NCI-H2196 treated with DMSO at 0.1 percent for 48 hours (cell line): Measurements from ENCODE around the gene PROZ.
"Not testable (repeated sequence)": the region's sequence is repeated elsewhere in the genome, so short reads cannot be mapped to it uniquely, and the experiment has no call there.

Experiments used
- DNase-seq: peaks from one replicate; lab custom pipeline; 2025; ENCODE audit not compliant: unreplicated experiment; lab: John Stamatoyannopoulos, UW

Gene PROZ, protein sequence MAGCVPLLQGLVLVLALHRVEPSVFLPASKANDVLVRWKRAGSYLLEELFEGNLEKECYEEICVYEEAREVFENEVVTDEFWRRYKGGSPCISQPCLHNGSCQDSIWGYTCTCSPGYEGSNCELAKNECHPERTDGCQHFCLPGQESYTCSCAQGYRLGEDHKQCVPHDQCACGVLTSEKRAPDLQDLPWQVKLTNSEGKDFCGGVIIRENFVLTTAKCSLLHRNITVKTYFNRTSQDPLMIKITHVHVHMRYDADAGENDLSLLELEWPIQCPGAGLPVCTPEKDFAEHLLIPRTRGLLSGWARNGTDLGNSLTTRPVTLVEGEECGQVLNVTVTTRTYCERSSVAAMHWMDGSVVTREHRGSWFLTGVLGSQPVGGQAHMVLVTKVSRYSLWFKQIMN

DNA sequence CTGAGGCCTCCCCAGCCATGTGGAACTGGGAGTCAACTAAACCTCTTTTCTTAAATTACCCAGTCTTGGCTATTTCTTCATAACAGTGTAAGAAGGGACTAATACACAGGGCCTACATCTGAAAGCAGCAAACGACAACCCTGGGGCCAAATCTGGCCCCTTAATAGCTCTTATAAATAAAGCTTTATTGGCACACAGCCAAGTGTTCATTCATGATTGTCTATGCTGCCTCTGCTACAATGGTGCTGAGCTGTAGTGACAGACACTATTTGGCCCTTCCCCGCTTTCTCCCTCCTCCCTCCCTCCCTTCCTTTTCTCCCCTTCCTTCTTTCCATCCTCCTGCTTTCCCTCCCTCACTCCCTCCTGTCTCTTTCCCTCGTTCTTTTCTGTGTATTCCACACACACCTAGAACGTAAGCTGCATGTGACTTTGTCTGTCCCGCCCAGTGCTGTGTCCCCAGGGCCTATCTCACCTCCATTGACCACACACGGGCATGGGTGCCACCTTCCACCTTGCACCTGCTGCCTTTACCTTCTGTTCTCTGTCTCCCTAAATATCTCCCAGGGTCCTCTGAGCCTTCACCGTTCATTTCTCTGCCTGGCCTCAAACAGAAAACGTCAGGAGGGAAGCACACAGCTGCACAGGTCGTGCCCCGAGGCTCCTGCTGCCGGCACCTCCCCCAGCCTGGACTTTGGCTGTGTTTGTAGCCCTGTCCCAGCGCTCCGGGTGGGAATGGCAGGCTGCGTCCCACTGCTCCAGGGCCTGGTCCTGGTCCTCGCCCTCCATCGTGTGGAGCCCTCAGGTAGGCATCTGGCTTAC lies at the start of gene PROZ:
Gene PROZ (plus strand): TSS at position 720 of the 819 bp plus-strand sequence. CDS start 13 bp downstream, at position 733.
- DNase-seq = no peak

DNA sequence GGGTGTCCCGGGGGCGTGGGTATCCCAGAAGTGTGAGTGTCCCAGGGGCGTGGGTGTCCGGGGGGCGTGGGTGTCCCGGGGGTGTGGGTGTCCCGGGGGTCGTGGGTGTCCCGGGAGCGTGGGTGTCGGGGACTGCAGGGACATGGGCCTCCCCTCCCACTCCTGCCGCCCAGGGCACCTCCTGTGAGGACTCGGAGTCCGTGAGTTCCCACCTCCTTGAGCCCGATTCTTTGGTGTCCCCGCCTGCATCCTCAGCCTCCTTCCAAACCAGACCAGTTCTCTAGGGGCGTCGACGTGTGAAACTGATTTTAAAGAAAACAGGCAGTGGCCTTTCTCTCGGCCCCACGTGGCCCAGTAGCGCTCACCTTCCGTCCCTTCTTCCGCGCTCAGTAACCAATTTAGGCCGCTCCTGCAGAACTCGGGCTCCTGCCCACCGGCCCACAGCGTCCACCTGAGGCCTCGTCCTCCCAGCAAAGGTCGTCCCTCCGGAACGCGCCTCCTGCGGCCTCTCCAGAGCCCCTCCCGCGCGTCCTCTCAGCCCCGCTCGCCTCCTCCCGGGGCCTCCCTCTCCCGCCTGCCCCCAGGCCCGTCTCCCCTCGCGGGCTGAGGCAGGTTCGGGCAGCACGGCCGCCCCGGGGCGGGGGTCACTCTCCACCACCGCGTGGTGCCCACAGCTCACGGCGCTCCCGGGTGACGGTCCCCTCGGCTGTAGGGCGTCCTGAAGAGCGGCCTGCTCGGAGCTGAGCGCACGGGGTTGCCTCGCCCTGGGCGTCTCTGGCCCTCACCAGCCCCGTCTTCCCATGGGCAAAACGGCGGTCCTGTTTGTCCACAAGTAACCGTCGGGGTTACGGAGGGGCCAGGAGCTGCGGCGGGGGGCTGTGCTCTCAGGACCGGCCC lies 49.0 kb upstream of the PROZ start:
- no peak for DNase-seq

- DNase-seq = no peak
These were observed 48.2 kb upstream of the PROZ start for GRCh38 chr13:113110048-113110851.

DNA sequence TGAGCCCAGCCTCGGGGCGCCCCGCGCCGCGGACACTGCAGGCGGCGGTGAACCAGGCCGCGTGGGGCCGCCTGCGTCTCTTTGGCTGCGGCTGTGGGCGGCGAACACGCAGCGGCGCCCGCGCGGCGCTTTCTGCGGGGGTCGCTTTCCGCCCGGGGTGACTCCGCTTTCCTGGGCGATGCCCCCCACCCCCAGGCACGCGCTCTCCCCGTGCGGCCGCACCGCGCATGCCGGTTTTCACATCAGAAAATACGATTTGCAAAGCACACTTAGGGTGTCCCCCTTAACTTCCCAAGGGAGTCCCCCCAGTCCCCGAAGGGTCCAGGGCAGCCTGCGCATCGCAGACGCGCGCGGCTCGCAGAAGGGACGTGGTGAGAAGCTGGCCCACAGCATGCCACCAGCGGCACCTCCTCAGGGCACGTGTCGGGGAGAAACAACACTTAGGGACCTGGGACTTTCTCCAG lies 47.6 kb upstream of the PROZ start:
- DNase-seq = no peak

DNA sequence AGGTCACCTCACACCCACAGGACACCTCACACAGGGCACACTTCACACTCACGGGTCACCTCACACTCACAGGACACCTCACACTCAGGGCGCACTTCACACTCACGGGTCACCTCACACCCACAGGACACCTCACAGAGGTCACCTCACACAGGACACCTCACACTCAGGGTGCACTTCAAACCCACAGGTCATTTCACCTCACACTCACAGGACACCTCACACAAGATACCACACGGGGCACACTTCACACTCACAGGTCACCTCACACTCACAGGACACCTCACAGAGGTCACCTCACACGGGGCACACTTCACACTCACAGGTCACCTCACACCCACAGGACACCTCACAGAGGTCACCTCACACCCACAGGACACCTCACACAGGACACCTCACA lies 46.6 kb upstream of the PROZ start:
- DNase-seq = not testable (repeated sequence)

- DNase-seq = not testable (repeated sequence)
These were observed 46.0 kb upstream of the PROZ start for GRCh38 chr13:113112475-113112874.

- no peak for DNase-seq
These were observed 45.3 kb upstream of the PROZ start for GRCh38 chr13:113112893-113113845.

DNA sequence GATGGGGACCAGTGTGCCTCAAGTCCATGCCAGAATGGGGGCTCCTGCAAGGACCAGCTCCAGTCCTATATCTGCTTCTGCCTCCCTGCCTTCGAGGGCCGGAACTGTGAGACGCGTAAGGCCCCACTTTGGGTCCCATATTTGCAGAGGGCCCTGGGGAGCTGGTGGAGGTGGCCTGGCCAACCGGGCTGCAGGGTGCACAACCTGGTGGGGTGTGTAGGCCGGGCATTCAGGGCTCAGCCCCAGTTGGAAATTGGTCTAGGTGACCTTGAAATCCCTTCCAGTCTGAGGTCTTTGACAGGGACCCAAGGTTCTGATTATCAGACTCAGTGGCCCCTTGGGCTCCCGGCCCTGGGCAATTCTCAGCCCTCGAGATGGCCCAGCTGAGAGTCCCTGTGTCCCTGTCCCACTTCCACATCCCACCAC lies 44.6 kb upstream of the PROZ start:
- DNase-seq = no peak

DNA sequence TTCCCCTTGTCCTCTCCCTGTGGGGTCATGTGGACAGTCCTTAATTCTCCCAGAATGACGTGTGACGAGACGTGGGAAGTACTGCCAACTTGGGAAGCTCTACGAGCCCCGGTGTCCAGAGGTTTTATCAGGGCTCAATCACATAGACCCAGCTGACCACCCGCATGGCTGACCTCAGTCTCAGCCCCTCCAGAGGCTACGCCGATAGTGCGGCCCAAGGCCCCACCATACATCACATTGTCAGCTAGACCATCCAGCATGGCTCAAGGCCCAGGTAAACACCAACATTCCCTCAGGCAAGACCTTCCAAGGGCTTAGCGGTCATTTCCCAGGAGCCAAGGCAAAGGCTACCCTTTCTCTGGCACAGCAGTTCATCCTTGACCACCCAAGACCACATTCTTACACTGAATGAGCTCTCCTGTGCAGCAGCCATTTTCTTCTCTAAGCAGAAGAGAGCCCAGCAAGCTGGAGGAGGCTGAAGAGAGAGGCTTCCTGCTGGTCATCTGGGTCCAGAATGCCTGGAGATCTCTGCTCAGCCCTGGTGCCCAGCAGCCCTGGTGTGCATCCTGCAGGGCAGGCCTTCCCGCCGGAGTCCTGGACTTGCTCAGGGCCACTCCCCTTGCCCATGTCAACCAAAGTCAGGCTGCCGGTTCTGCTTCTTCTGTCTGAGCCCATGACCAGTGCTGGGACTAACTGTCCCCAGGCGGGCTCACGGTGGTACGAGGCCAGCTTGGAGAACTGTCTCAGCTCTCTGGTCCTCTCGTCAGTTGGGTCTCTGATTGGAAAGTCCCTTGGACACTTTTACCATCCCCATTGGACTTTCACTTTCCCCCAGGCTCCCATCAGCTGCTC lies 43.7 kb upstream of the PROZ start:
- no peak for DNase-seq

DNA sequence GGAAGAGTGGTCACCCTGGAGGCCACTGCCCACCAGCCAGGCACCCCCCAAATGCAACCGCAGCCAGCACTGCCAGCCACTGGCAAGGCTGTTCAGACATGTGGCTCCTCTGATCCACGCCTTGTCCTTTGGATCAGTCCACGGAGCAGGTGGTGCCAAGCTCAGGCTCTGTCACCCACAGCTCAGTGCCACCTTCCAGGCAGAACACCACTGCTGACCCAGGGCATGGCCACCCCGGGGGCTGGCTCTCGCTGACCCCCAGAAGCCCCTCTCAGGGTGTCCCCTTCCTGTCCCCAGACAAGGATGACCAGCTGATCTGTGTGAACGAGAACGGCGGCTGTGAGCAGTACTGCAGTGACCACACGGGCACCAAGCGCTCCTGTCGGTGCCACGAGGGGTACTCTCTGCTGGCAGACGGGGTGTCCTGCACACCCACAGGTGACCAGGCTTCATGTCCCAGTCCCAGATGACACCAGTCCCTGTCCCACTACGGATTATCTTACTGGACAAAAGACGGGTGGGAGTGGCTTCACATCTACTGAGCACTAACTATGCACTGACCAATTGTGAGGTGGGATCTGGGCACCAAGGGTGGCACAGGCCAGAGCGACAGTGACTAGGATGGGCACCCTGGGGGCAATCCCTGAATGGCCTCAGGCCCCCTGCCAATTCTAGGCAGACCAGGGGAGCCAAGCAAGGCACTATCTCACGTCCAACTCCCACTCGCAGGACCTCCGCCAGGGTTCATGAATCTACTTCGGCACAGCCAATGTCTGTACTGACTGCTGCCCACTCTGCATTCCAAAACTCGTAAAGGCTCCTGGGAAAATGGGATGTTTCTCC lies 42.9 kb upstream of the PROZ start:
- no peak for DNase-seq

GRCh38 chr13:113116206-113116800 lies 42.1 kb upstream of the PROZ start:
- no peak for DNase-seq

GRCh38 chr13:113116871-113117271 lies 41.6 kb upstream of the PROZ start:
- DNase-seq = no peak

DNA sequence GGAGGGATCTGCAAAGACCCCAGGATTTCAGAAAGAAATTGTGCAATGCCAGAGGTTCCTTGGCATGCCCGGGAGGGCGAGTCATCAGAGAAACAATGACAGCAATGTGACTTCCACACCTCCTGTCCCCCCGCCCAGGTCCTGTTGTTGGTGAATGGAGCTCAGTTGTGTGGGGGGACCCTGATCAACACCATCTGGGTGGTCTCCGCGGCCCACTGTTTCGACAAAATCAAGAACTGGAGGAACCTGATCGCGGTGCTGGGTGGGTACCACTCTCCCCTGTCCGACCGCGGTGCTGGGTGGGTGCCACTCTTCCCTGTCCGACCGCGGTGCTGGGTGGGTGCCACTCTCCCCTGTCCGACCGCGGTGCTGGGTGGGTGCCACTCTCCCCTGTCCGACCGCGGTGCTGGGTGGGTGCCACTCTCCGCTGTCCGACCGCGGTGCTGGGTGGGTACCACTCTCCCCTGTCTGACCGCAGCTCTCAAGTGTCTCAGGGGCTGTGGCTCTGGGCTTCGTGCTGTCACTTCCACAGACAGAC lies 41.0 kb upstream of the PROZ start:
- no peak for DNase-seq

DNA sequence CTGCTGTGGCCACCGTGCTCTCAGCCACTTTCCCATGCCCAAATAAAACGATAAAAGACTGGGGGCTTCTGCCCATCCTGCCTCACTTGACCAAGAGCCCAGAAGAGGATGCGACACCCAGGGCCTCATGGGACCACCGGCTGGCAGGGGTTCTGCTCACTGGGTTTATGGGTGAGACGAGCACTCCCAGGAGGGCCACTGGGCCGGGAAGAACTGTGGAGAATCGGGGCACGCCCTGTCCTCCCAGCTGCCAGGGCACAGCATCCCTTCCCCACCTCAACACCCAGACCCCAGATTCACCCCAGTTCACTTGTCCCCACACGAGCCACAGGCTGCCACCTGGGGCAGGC lies 40.6 kb upstream of the PROZ start:
- DNase-seq = no peak

GRCh38 chr13:113118261-113119021 lies 40.0 kb upstream of the PROZ start:
- no peak for DNase-seq
